NCI-H1105 (cell line): ENCODE results near the gene ASIC4.

ENCODE experiments used
- DNase-seq: peaks from one replicate; lab custom pipeline; 2025; lab: John Stamatoyannopoulos, UW

ASIC4 gene

DNA sequence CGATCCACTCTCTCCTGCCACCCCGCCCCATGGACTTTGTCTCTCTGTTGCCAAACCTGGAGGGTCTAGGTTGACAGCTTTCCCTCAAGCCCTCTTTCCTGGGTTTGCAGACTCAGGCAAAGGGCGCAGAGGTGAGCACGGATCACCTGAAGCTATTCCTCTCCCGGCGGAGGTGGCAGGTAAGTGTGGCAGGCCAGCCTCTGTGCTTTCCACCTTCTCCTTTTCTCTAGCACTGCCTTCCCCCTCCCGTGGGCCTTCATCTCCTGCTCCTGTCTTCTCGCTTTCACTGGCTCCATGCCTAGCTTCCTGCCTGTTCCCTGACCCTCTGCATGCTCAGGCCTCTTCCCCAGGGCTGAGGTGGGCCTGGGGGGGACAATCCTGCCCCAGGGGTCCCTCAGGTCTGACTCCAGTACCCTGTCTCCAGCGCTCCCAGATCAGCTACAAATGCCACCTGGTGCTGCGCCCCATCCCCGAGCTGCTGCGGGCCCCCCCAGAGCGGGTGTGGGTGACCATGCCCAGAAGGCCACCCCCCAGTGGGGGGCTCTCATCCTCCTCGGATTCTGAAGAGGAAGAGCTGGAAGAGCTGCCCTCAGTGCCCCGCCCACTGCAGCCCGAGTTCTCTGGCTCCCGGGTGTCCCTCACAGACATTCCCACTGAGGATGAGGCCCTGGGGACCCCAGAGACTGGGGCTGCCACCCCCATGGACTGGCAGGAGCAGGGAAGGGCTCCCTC lies 31.4 kb upstream of the ASIC4 start:
- no peak for DNase-seq

DNA sequence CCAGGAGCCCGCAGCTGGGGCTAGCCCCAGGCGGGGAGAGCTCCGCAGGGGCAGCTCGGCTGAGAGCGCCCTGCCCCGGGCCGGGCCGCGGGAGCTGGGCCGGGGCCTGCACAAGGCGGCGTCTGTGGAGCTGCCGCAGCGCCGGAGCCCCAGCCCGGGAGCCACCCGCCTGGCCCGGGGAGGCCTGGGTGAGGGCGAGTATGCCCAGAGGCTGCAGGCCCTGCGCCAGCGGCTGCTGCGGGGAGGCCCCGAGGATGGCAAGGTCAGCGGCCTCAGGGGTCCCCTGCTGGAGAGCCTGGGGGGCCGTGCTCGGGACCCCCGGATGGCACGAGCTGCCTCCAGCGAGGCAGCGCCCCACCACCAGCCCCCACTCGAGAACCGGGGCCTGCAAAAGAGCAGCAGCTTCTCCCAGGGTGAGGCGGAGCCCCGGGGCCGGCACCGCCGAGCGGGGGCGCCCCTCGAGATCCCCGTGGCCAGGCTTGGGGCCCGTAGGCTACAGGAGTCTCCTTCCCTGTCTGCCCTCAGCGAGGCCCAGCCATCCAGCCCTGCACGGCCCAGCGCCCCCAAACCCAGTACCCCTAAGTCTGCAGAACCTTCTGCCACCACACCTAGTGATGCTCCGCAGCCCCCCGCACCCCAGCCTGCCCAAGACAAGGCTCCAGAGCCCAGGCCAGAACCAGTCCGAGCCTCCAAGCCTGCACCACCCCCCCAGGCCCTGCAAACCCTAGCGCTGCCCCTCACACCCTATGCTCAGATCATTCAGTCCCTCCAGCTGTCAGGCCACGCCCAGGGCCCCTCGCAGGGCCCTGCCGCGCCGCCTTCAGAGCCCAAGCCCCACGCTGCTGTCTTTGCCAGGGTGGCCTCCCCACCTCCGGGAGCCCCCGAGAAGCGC lies 30.6 kb upstream of the ASIC4 start:
- no peak for DNase-seq

DNA sequence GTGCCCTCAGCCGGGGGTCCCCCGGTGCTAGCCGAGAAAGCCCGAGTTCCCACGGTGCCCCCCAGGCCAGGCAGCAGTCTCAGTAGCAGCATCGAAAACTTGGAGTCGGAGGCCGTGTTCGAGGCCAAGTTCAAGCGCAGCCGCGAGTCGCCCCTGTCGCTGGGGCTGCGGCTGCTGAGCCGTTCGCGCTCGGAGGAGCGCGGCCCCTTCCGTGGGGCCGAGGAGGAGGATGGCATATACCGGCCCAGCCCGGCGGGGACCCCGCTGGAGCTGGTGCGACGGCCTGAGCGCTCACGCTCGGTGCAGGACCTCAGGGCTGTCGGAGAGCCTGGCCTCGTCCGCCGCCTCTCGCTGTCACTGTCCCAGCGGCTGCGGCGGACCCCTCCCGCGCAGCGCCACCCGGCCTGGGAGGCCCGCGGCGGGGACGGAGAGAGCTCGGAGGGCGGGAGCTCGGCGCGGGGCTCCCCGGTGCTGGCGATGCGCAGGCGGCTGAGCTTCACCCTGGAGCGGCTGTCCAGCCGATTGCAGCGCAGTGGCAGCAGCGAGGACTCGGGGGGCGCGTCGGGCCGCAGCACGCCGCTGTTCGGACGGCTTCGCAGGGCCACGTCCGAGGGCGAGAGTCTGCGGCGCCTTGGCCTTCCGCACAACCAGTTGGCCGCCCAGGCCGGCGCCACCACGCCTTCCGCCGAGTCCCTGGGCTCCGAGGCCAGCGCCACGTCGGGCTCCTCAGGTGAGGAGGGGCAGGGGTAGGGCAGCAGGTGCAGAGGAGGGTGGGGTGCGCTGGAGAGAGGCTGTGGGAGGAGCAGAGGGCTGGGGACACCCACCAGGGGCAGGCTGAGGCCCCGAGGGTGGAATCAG lies 29.7 kb upstream of the ASIC4 start:
- peak; percentile 36 for DNase-seq

DNA sequence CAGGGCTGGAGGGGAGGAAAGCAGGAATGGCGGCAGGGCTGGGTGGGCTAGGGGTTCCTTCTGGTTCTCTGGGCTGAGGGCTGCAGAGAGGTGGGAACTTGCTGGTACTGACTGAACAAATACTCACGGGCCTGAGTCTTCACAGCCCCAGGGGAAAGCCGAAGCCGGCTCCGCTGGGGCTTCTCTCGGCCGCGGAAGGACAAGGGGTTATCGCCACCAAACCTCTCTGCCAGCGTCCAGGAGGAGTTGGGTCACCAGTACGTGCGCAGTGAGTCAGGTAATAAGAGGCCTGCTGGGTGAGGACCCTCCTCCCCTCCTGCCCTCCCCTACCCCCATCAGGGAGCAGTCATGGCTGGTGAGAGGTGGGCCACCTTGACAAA lies 29.1 kb upstream of the ASIC4 start:
- no peak for DNase-seq

DNA sequence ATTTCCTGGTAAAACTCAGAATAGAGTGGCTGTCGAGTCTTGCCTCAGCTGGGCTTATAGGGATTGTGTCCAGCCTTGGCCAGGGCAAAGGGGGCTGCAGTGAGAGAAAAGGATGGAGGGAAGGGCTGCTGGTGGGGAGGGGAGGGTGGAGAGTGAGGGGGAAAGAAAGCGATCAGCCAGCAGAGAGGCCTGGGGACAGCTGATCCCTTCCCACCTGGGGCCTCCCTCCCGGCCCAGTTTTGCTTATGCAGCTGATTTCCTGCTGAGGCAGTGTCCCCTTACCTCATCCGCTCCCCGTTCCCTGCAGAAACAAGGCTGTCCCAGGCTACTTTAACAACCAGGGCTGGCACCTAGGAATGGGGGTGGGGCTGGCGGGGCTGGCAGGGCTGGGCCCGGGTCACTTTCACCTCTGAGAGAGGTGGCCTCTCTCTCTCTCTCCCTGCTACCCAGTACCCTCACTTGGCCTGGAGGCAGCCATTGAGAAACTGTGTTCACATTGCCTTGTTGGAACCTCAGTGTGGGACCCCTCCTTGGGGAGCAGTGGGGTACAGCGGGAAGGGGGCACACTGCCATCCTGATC lies 27.8 kb upstream of the ASIC4 start:
- no peak for DNase-seq

DNA sequence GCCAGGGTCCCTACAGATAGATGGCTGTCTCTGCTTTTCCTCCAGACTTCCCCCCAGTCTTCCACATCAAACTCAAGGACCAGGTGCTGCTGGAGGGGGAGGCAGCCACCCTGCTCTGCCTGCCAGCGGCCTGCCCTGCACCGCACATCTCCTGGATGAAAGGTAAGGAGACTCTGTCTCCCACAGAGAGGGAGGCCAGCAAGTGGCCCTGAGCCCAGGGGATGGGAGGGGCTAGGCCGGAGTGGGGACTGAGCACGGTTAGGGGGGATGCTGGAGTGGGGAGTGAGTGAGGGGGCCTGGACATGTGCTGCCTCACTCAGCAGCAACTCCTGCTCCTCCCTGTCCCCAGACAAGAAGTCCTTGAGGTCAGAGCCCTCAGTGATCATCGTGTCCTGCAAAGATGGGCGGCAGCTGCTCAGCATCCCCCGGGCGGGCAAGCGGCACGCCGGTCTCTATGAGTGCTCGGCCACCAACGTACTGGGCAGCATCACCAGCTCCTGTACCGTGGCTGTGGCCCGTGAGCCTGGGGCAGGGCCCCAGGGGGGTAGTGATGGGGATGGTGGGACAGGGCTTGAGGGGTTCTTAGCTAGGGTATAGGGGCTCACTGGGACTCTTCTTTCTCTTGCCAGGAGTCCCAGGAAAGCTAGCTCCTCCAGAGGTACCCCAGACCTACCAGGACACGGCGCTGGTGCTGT lies 26.0 kb upstream of the ASIC4 start:
- DNase-seq = no peak

DNA sequence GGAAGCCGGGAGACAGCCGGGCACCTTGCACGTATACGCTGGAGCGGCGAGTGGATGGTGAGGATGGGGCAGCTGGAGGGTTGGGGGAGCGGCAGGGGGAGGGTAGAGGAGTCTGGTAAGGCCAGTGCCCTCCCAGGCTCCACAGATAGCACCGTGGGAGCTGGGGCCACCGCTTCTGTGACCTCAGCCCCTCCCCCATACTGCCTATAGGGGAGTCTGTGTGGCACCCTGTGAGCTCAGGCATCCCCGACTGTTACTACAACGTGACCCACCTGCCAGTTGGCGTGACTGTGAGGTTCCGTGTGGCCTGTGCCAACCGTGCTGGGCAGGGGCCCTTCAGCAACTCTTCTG lies 25.5 kb upstream of the ASIC4 start:
- DNase-seq = no peak

DNA sequence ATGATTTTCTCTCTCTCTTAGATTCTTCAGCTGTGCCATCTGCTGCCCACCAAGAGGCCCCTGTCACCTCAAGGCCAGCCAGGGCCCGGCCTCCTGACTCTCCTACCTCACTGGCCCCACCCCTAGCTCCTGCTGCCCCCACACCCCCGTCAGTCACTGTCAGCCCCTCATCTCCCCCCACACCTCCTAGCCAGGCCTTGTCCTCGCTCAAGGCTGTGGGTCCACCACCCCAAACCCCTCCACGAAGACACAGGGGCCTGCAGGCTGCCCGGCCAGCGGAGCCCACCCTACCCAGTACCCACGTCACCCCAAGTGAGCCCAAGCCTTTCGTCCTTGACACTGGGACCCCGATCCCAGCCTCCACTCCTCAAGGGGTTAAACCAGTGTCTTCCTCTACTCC lies 25.0 kb upstream of the ASIC4 start:
- DNase-seq = no peak

DNA sequence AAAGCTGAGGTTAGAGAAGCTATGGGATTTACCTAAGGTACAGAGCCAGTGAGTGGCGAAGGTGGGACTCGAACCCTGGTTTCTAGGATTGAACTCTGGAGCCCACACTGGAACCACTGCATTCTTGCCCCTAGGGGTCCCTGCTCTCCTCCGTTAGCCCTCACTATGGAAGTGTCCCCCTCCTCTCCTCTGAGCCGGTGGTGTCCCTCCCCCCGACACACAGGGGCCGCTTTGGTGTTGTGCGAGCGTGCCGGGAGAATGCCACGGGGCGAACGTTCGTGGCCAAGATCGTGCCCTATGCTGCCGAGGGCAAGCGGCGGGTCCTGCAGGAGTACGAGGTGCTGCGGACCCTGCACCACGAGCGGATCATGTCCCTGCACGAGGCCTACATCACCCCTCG lies 24.1 kb upstream of the ASIC4 start:
- no peak for DNase-seq

DNA sequence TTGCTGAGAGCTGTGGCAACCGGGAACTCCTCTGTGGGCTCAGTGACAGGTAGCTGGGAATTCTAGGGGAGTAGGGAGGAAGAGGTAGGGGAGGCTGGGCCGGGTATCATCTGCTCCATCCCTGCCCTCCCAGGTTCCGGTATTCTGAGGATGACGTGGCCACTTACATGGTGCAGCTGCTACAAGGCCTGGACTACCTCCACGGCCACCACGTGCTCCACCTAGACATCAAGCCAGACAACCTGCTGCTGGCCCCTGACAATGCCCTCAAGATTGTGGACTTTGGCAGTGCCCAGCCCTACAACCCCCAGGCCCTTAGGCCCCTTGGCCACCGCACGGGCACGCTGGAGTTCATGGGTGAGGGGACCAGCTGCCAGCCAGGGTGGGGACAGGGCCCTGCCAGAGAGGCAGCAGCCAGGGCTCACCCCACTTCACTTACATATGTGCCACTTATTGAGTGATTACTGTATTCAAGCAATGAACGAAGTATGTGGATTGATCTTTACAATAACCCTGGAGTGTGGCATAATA lies 23.6 kb upstream of the ASIC4 start:
- no peak for DNase-seq

DNA sequence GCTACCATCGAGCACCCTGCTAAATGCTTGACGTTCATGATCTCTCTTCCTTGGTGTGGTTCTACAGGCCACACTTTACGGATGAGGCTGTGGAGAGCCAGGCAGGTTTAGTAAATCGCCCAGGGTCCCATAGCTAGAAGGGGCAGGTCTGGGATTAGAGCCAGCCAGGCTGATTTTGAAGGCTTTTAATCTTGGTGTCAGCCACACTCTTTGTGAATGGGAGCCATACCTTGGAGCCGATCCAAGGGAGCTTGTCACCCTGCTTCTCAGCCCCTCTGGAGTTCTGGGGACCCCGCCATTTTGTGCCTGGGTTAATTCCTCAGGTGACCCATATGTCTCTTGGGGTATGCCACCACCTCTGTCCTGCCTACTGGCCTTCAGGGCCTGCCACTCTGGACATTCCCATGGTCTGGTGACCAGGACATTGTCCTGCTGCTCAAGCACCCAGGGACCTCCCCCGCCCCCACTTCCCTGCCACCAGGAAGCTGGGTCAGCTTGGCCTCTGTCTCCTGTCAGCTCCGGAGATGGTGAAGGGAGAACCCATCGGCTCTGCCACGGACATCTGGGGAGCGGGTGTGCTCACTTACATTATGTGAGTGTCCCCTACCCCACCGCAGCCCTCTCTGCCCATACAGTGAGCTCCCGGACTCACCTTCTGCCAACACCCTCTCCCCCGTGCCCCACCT lies 22.9 kb upstream of the ASIC4 start:
- DNase-seq = no peak

DNA sequence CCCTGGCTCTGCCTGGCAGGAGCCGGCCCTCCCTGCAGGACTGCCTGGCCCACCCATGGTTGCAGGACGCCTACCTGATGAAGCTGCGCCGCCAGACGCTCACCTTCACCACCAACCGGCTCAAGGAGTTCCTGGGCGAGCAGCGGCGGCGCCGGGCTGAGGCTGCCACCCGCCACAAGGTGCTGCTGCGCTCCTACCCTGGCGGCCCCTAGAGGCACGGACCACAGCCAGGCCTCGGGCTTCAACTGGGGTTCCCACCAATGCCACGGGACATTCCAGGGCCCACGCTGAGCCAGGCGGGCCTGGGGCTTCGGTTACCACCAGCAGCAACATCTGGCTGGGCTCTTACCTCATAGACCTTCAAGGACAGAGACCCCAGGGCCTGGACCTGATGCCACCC lies 21.7 kb upstream of the ASIC4 start:
- DNase-seq = no peak

DNA sequence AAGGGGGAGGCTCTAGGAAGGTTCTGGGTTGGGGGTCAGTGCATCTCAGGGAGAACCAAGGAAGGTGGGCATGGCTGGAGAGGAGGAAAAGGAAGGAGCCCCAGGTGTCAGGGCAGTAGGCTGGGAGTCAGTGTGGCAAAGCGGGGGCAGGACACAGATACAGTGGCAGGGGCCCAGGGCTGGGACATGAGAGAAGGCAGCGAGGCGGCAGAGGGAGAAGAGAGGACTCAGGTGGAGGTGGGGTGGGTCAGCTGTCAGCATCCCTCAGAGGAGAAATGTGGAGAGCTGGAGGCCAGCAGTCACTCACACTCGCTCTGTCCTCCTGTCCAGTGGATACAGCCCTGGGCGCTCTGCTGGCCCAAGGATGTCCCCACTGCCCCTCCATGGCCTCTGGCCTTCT lies 21.2 kb upstream of the ASIC4 start:
- no peak for DNase-seq

DNA sequence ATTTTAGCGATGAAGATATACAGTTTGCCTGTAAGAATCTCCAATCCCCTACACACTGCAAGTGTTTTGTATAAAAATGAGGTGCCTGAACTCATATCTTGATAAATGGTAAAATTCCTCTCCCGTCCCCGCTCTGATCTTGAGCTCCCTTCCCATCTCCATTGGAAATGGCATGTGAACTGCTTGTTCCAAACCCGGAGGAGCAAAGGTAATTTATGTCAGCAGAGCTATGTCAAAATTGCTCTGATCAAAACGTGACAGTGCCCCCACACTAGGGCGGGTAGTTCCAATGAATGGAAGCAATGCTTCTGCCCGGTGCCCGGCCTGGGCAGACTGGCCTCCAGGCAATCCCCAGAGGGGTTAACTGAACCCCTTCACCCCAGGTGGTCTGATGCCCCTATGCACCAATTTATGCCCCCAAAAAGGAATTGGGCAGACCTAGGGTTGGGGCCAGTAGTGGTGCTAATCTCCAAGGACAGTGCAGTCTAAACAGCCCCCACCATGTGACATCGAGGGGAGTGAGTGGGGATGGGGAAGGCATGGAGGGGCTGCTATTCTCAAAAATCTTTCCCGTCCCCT lies 19.2 kb upstream of the ASIC4 start:
- DNase-seq = no peak

DNA sequence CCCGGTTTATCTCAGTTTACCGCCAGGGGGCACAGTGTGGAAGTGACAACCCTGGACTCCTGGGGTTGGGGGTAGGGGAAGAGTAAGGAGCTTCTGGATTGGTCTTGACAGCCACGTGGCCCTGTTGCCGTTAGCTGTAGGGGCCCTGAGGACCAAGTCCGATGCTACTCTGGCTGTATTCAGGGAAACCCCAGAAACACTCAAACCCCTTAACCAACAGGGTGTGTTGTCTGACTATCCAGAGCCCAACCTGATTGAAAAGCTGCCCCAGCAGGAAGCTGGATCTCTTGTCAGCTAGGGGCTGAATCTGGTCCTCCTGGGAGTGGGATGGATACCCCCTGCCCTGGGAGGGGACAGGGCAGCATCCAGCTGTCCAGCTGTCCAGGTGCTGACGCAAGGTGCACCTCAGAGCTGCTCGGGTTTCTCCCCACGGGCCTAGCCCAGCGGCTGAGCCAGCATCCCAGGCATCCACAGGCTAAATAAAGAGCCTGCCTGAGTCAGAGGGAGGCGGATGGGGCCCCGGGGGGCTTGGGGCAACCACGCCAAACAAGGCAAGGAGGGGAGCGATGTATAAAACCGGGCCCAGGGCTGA lies 18.7 kb upstream of the ASIC4 start:
- peak; percentile 48 for DNase-seq

DNA sequence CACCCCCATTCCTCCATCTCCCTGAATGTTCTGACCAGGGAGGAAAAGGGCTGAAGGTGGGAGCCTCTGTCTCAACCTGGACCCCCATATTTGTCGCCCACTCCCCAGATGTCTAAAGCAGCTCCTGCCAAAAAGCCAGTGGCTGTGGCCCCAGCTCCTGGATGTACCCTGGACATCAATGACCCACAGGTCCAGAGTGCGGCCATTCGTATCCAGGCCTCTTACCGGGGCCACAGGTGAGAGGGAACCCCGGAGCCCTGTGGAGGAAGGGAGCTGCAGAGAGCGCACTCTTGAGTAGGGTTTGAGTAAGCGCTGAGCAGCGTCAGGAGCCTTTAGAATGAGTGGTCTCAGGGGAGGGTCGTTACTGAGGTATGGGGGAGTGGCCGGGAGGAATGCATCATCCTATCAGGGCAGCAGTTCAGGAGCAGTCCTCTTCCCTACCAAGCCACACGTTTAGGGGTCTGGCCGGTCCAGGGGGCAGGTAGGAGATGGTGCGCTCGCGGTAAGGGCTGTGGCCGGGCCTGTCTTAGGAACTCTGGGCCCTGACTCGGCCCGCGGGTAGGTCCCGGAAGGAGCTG lies 17.9 kb upstream of the ASIC4 start:
- no peak for DNase-seq

DNA sequence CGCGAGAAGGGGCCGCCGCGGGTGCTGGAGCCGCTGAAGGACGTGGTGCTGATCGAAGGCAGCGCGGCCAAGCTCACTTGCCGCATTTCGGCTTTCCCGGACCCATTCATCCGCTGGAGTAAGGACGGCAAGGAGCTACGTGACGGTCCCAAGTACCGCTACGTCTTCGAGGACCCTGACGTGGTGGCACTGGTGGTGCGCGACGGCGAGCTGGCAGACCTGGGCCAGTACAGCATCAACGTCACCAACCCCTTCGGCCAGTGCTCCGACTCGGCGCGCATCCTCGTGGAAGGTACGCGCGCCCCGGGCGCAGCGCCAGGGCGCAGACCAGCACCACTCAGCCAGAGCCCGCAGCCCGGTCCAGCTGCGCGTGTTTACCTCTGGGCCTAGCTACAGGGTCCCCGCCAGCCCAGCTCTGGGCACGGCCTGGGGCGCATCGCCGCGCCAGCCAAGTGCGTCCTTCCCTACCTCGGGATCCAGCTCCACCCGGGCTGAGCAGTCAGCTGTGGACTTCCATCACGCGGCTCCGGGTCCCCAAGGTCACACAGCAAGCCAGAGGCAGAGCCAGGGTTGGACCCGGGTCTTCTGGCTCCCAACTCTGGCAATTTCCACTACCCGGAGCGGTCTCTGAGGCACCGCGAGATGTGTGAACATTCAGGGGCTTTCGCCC lies 17.3 kb upstream of the ASIC4 start:
- no peak for DNase-seq

DNA sequence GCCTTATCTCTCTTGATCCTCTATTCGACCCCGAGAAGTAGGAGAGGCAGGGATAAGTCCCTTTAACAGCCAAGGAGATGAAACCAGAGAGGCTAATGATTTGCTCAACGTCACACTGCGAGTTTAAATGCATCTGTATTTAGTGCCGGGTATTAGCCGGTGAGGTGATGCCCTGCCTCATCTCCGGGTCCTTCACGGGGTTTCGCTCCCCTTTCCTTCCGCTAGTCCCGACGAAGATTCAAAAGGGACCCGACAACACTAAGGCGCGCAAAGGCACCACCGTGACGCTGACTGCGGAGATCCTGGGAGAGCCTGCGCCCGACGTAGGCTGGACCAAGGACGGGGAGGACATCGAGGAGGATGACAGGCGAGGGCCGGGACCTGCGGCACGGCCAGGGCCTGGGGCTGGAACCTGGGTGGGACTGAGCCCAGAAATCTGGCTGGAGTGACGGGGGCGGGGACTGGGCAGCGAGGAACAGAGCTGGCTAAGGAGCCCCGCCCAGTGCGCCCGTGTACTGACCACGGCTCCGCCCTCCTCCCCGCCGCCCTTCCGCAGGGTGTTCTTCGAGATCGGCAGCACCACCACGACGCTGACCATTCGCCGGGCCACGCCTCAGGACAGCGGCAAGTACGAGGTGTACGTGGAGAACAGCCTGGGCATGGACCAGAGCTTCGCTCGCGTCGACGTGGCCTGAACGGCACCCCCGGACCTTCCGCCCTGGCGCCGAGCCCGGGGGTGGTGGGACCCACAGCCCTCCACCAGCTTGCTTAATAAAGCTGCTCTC lies 16.6 kb upstream of the ASIC4 start:
- no peak for DNase-seq
